ENCODE results near the gene CEP85. TPM values are rescaled to one million over a fixed set of nuclear protein-coding genes. Genes with fewer than 3 reads are reported as not detected.

CEP85 gene
- total RNA-seq, 1 experiment from 2014 or later: 38.6 TPM

DNA sequence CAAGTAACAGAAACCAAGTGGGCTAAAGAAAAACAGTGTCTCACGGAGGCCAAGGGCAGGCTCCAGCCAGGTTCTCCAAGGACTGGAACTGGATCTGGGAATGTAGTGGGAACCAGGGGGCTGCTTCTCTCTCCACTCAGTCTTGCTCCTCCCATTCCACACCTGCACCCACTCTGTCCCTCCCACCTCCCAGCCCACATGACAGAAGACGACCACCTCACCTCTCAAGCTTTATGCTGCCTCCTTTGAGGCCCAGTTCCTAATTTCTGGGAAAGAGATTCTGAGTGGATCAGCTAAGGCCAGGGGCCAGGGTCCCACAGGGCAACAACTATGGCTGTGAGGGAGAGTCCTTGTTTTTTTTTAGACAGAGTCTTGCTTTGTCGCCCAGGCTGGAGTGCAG is 18.8 kb upstream of the CEP85 start:
- H3K4me1 ChIP-seq (ENCODE audit: insufficient read depth, low read length): no peaks in the 10 kb centered on the region
- no peak overlapping the region for H2BK12ac ChIP-seq (ENCODE audit: insufficient read length, low read depth, low read length)
- H4K5ac ChIP-seq (ENCODE audit: insufficient read length, low read depth, low read length): no peak overlapping the region
- H2BK120ac ChIP-seq (ENCODE audit: low read depth, low read length, poor library complexity, severe bottlenecking): no peak overlapping the region
- no peaks in the 10 kb centered on the region; the same call in none of the 2 replicates for H3K27me3 Mint-ChIP-seq (ENCODE audit: low read depth)
- no peak overlapping the region for H3K23ac ChIP-seq (ENCODE audit: insufficient read length, low read depth, low read length)
- no peaks in the 10 kb centered on the region for H3K9me3 ChIP-seq (ENCODE audit: control insufficient read depth, low read depth, low read length)
- WGBS (ENCODE audit: extremely low coverage, insufficient read length, low lambda C conversion rate): no CpG with 5 or more reads among the region's 3 CpGs
- H3K4me1 Mint-ChIP-seq: peaks cover 9 to 11% of the 10 kb centered on the region in 2 experiments
- H3K4me2 ChIP-seq (ENCODE audit: insufficient read depth, insufficient read length, low read length): no peak overlapping the region
- no peak overlapping the region for H3T11ph ChIP-seq (ENCODE audit: low read length)
- H4K20me1 ChIP-seq (ENCODE audit: control insufficient read depth, insufficient read depth, insufficient read length): no peaks in the 10 kb centered on the region
- H2AFZ ChIP-seq (ENCODE audit: low read length): no peak overlapping the region
- H3K27ac ChIP-seq (ENCODE audit: insufficient read length, low read depth, low read length): no peak overlapping the region
- no peak overlapping the region for H4K91ac ChIP-seq (ENCODE audit: insufficient read length, low read depth, low read length)
- H3K27ac Mint-ChIP-seq: no peak overlapping the region
- no peaks in the 10 kb centered on the region for H3K36me3 Mint-ChIP-seq (ENCODE audit: insufficient read depth in 1 of 3, low read depth in 3 of 3)
- H2BK15ac ChIP-seq (ENCODE audit: low read depth, low read length): no peak overlapping the region
- DNase-seq: no peak
- H2AK5ac ChIP-seq (ENCODE audit: insufficient read length, low read length): no peak overlapping the region
- no peak overlapping the region for H3K18ac ChIP-seq (ENCODE audit: insufficient read length, low read depth, low read length)
- H3K14ac ChIP-seq (ENCODE audit: insufficient read depth, low read length): no peak overlapping the region
- no peak overlapping the region for H2BK20ac ChIP-seq (ENCODE audit: low read depth, low read length, poor library complexity, severe bottlenecking)
- H3K27me3 ChIP-seq (ENCODE audit: insufficient read depth, low read length): no peaks in the 10 kb centered on the region
- H3K79me2 ChIP-seq (ENCODE audit: insufficient read depth, low read length): no peaks in the 10 kb centered on the region
- H3K56ac ChIP-seq (ENCODE audit: insufficient read length, low read depth, low read length): no peak overlapping the region
- H3K9me3 Mint-ChIP-seq: no peaks in the 10 kb centered on the region
- TF ChIP-seq CTCF (conservative IDR thresholded peaks at IDR 0.05): no peak
- no peak overlapping the region for H3K4ac ChIP-seq (ENCODE audit: low read depth, low read length)
- no peak overlapping the region for H3K4me3 Mint-ChIP-seq
- no peaks in the 10 kb centered on the region for H3K79me1 ChIP-seq (ENCODE audit: insufficient read depth, low read depth, low read length, poor library complexity, severe bottlenecking)
- H4K8ac ChIP-seq (replicated peaks; ENCODE audit: insufficient read length, low read depth, low read length): no peak overlapping the region
- no peak overlapping the region for H2BK5ac ChIP-seq (ENCODE audit: insufficient read length, low read length)
- no peak overlapping the region for H3K9ac ChIP-seq (ENCODE audit: extremely low read depth, insufficient read length, low read length)
- H3K23me2 ChIP-seq (ENCODE audit: insufficient read length, low read depth, low read length, poor library complexity, severe bottlenecking): no peaks in the 10 kb centered on the region
